SU-DHL-6 (cell line): Measurements from ENCODE around the gene ERCC3.

Experiments used
- H2AFZ ChIP-seq: fragments of 200-600 bp; sonication (generic); 2 replicates; pipeline ENCODE4 v1.6.1; 2014; ENCODE audit warnings: low read depth, mild to moderate bottlenecking, moderate library complexity, mixed read lengths, antibody characterized with exemption, low read length; ENCODE audit not compliant: severe bottlenecking
- H3F3A ChIP-seq: fragments of 200-600 bp; shearing (Covaris generic); 2 replicates; pipeline ENCODE4 v1.6.0; 2016; ENCODE audit warnings: antibody characterized with exemption, mild to moderate bottlenecking; ENCODE audit not compliant: insufficient read depth
- H3K27ac ChIP-seq: fragments of 200-600 bp; sonication (generic); 2 replicates; pipeline ENCODE4 v1.5.1; 2016; ENCODE audit warnings: low read depth, mild to moderate bottlenecking, low read length, moderate library complexity, mixed read lengths
- H3K27me3 ChIP-seq: fragments of 200-600 bp; sonication (generic), shearing (Covaris generic); 2 replicates; pipeline ENCODE4 v1.6.0; 2014; ENCODE audit warnings: mild to moderate bottlenecking, low read length
- H3K36me3 ChIP-seq: fragments of 200-600 bp; sonication (generic); 2 replicates; pipeline ENCODE4 v1.6.1; 2014; ENCODE audit warnings: mild to moderate bottlenecking, low read length, mixed read lengths
- H3K4me2 ChIP-seq: fragments of 300-600, 200-600 bp; shearing (Covaris generic), sonication (generic); 2 replicates; pipeline ENCODE4 v1.6.0; 2014; ENCODE audit warnings: low read length, low read depth, mild to moderate bottlenecking; ENCODE audit not compliant: poor library complexity, severe bottlenecking
- H3K4me3 ChIP-seq: fragments of 200-600 bp; sonication (generic); 2 replicates; pipeline ENCODE4 v1.5.1; 2014; ENCODE audit warnings: antibody characterized with exemption, low read length, mild to moderate bottlenecking, mixed read lengths; ENCODE audit not compliant: insufficient read depth, poor library complexity, severe bottlenecking
- H3K79me2 ChIP-seq: fragments of 200-600 bp; sonication (generic); 2 replicates; pipeline ENCODE4 v1.6.1; 2014; ENCODE audit warnings: mild to moderate bottlenecking, low read length, moderate library complexity; ENCODE audit not compliant: insufficient read depth
- H3K9ac ChIP-seq: fragments of 200-600 bp; sonication (generic); 2 replicates; pipeline ENCODE4 v1.7.0; 2014; ENCODE audit warnings: mild to moderate bottlenecking, low read length
- H3K9me2 ChIP-seq: fragments of 200-600 bp; sonication (generic); replicated peaks from 2 replicates; pipeline ENCODE4 v1.6.1; 2014; ENCODE audit warnings: low read length; ENCODE audit not compliant: insufficient read depth
- H3K9me3 ChIP-seq: fragments of 200-600 bp; sonication (generic); 2 replicates; pipeline ENCODE4 v1.6.1; 2014; ENCODE audit warnings: low read length, mixed read lengths; ENCODE audit not compliant: insufficient read depth
- H4K20me1 ChIP-seq: fragments of 200-600 bp; sonication (generic); 2 replicates; pipeline ENCODE4 v1.6.1; 2014; ENCODE audit warnings: low read depth, mild to moderate bottlenecking, antibody characterized with exemption, low read length, moderate library complexity, mixed read lengths
- EZH2phosphoT487 ChIP-seq: fragments of 200-600 bp; sonication (generic), shearing (Covaris generic); conservative IDR thresholded peaks from 2 replicates; pipeline ENCODE4 v1.6.1; 2018; ENCODE audit warnings: mild to moderate bottlenecking, antibody characterized with exemption, low read length, moderate library complexity, mixed read lengths
- TF ChIP-seq, protein P1 (sequence below): fragments of 200-600 bp; sonication (generic); IDR thresholded peaks from one replicate; pipeline ENCODE4 v1.5.1; 2017; ENCODE audit warnings: antibody characterized with exemption, mild to moderate bottlenecking, low read length, moderate library complexity; ENCODE audit not compliant: insufficient read depth, poor library complexity, severe bottlenecking

ERCC3 gene

DNA sequence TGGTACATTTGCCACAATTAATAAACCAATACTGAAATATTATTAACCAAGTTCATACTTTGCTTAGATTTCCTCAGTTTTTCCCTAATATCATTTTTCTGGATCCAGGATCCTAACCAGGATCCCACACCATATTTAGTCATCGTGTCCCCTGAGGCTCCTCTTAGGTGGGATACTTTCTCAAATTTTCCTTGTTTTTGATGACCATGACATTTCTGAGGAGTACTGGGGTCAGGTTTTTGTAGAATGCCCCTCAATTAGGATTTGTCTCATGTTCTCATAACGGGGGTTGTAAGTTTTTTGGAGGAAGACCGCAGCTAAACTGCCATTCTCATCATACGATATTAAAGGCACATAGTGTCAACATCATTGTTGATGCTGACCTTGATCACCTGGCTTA is 15.5 kb upstream of the ERCC3 start:
- H3K36me3 ChIP-seq = peaks cover 26% of the 10 kb centered on the region

DNA sequence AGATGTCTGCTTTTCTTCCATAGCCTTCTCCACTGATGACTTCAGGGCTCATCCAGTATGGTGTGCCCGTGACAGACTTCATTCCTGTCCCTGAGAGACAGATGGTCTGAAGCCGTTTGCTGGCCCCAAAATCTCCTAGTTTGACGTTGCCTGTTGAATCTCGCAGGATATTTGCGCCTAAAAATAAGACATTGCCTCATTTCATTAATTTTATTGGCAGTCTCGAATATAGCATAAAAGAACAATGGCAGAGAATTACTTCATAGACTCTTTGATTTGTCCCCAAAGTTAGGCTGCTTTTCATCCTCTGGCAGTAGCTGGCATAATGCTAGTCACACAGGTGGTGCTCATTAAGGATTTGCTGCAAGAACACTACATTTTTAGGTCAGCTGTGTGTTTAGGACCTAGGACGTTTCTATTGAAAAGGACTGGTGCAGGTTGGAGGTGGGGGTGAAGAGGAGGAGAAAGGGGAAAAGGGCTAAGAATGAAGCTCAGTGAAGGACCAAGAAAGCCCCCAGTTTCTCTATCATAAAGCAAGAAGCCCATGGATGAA is 14.7 kb upstream of the ERCC3 start:
- H4K20me1 ChIP-seq = no peaks in the 10 kb centered on the region
- H3K9me2 ChIP-seq = no peaks in the 10 kb centered on the region
- H3K27me3 ChIP-seq = no peaks in the 10 kb centered on the region
- no peaks in the 10 kb centered on the region for H3F3A ChIP-seq
- no peaks in the 10 kb centered on the region for H3K9me3 ChIP-seq
- H2AFZ ChIP-seq = no peak overlapping the region
- no peaks in the 10 kb centered on the region for H3K79me2 ChIP-seq
- no peak overlapping the region for H3K4me2 ChIP-seq
- H3K36me3 ChIP-seq = peaks cover 22% of the 10 kb centered on the region
- H3K27ac ChIP-seq = no peak overlapping the region
- TF ChIP-seq, protein P1, sequence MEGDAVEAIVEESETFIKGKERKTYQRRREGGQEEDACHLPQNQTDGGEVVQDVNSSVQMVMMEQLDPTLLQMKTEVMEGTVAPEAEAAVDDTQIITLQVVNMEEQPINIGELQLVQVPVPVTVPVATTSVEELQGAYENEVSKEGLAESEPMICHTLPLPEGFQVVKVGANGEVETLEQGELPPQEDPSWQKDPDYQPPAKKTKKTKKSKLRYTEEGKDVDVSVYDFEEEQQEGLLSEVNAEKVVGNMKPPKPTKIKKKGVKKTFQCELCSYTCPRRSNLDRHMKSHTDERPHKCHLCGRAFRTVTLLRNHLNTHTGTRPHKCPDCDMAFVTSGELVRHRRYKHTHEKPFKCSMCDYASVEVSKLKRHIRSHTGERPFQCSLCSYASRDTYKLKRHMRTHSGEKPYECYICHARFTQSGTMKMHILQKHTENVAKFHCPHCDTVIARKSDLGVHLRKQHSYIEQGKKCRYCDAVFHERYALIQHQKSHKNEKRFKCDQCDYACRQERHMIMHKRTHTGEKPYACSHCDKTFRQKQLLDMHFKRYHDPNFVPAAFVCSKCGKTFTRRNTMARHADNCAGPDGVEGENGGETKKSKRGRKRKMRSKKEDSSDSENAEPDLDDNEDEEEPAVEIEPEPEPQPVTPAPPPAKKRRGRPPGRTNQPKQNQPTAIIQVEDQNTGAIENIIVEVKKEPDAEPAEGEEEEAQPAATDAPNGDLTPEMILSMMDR = no peak
- TF ChIP-seq EZH2phosphoT487 = no peak
- no peak overlapping the region for H3K4me3 ChIP-seq
- H3K9ac ChIP-seq = no peak overlapping the region

More for the DNA sequence above, 15.5 kb upstream of the ERCC3 start:
- H3K4me3 ChIP-seq = no peak overlapping the region
- no peak for TF ChIP-seq EZH2phosphoT487
- TF ChIP-seq, protein P1 = no peak
- H2AFZ ChIP-seq = no peak overlapping the region
- no peak overlapping the region for H3K4me2 ChIP-seq
- H3K27ac ChIP-seq = no peak overlapping the region
- no peaks in the 10 kb centered on the region for H3K79me2 ChIP-seq
- no peaks in the 10 kb centered on the region for H3K9me3 ChIP-seq
- no peaks in the 10 kb centered on the region for H3K9me2 ChIP-seq
- no peaks in the 10 kb centered on the region for H3F3A ChIP-seq
- no peaks in the 10 kb centered on the region for H4K20me1 ChIP-seq
- H3K27me3 ChIP-seq = no peaks in the 10 kb centered on the region
- H3K9ac ChIP-seq = no peak overlapping the region

DNA sequence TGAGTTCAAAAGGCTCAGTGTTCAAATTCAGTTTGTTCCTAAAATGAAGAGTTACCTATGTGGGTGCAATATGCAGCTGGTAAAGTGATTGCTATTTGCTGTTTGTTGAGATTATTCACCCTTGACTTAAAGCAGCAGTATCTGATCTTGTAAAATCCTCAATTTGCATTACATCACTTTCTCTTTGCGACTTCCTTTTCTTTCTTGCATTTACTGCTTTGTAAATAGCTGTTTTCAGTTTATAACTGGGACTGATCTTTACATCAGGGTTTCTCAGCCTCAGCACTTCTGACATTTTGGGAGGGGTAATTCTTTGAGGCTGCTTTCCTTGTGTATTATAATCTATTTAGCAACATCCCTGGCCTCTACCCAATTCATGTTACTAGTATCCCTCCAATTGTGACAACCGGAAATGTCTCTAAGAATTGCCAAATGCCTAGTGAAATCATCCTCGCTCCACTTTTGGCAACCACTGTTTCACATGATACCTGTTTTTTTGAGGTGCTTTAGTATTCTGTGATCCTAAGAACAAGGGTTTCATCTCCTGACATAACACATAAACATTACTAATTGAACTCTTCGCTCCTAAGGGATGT is 12.1 kb upstream of the ERCC3 start:
- H3K4me3 ChIP-seq = no peak overlapping the region
- no peak overlapping the region for H3K9ac ChIP-seq
- H3K4me2 ChIP-seq = no peak overlapping the region
- H3K79me2 ChIP-seq = no peaks in the 10 kb centered on the region
- no peaks in the 10 kb centered on the region for H3K27me3 ChIP-seq
- H3K9me3 ChIP-seq = no peaks in the 10 kb centered on the region
- no peak overlapping the region for H3K27ac ChIP-seq
- H4K20me1 ChIP-seq = no peaks in the 10 kb centered on the region
- no peak overlapping the region for H2AFZ ChIP-seq
- H3K9me2 ChIP-seq = no peaks in the 10 kb centered on the region
- no peaks in the 10 kb centered on the region for H3F3A ChIP-seq
- H3K36me3 ChIP-seq = peaks cover 22% of the 10 kb centered on the region
- TF ChIP-seq, protein P1 = no peak
- TF ChIP-seq EZH2phosphoT487 = no peak
